ENCODE data around the gene STK24.

Gene STK24

DNA sequence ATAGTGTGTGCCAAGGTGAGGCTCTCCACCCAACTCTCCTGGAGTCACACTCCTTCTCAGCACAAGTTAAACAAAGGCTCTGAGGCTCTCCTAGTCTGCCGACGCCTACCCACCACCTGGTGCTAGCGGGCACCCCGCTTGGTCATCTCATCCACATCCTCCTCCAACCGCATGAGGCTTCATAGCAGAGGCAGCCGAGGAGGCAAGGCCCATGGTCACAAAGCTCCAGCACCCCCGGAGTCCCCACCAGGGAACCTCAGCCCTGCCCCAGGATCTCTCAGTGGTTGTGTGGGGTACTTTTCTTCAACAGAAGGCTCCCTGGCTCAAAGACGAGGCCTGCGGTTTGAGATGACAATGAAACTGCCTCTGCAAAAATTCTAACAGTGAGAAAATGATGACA lies 43.0 kb downstream of the STK24 start:
- Histone ChIP-seq H4K20me1 (ENCODE audit: low read depth, low read length) (peaks cover 7% of the 10 kb centered on the region; the same call in 1 of the 2 replicates), H3K27me3 (ENCODE audit: low read length) (no peaks in the 10 kb centered on the region), H3K36me3 (ENCODE audit: low read length) (no peaks in the 10 kb centered on the region), H3K4me3 (ENCODE audit: insufficient read depth, low read length, poor library complexity, severe bottlenecking) (no peak overlapping the region), H3F3A (ENCODE audit: insufficient read depth) (no peaks in the 10 kb centered on the region), H3K27ac (ENCODE audit: low read depth, low read length) (no peak overlapping the region), H3K4me2 (ENCODE audit: low read depth, low read length, poor library complexity, severe bottlenecking) (no peak overlapping the region), H3K9me3 (ENCODE audit: insufficient read depth, low read length) (no peaks in the 10 kb centered on the region), H3K9me2 (replicated peaks; ENCODE audit: insufficient read depth, low read length) (no peaks in the 10 kb centered on the region), H3K9ac (ENCODE audit: low read length) (no peak overlapping the region), H3K79me2 (ENCODE audit: insufficient read depth, low read length) (peaks cover 55% of the 10 kb centered on the region), H2AFZ (ENCODE audit: low read depth, low read length, severe bottlenecking) (no peak overlapping the region)
- TF ChIP-seq, protein P1, sequence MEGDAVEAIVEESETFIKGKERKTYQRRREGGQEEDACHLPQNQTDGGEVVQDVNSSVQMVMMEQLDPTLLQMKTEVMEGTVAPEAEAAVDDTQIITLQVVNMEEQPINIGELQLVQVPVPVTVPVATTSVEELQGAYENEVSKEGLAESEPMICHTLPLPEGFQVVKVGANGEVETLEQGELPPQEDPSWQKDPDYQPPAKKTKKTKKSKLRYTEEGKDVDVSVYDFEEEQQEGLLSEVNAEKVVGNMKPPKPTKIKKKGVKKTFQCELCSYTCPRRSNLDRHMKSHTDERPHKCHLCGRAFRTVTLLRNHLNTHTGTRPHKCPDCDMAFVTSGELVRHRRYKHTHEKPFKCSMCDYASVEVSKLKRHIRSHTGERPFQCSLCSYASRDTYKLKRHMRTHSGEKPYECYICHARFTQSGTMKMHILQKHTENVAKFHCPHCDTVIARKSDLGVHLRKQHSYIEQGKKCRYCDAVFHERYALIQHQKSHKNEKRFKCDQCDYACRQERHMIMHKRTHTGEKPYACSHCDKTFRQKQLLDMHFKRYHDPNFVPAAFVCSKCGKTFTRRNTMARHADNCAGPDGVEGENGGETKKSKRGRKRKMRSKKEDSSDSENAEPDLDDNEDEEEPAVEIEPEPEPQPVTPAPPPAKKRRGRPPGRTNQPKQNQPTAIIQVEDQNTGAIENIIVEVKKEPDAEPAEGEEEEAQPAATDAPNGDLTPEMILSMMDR (IDR thresholded peaks at IDR 0.05; ENCODE audit: insufficient read depth, low read length, poor library complexity, severe bottlenecking) = no peak
- TF ChIP-seq EZH2phosphoT487 (conservative IDR thresholded peaks at IDR 0.05; ENCODE audit: low read length) = no peak

- H3K9me3 ChIP-seq (ENCODE audit: insufficient read depth, low read length) = no peaks in the 10 kb centered on the region
- H3K4me2 ChIP-seq (ENCODE audit: low read depth, low read length, poor library complexity, severe bottlenecking) = no peak overlapping the region
- no peak for TF ChIP-seq EZH2phosphoT487 (conservative IDR thresholded peaks at IDR 0.05; ENCODE audit: low read length)
- TF ChIP-seq, protein P1 (IDR thresholded peaks at IDR 0.05; ENCODE audit: insufficient read depth, low read length, poor library complexity, severe bottlenecking) = no peak
- H3K27me3 ChIP-seq (ENCODE audit: low read length) = no peaks in the 10 kb centered on the region
- no peak overlapping the region for H3K27ac ChIP-seq (ENCODE audit: low read depth, low read length)
- H3K9ac ChIP-seq (ENCODE audit: low read length) = no peak overlapping the region
- no peak overlapping the region for H3K4me3 ChIP-seq (ENCODE audit: insufficient read depth, low read length, poor library complexity, severe bottlenecking)
- H3K9me2 ChIP-seq (replicated peaks; ENCODE audit: insufficient read depth, low read length) = no peaks in the 10 kb centered on the region
- H2AFZ ChIP-seq (ENCODE audit: low read depth, low read length, severe bottlenecking) = no peak overlapping the region
- H3K36me3 ChIP-seq (ENCODE audit: low read length) = no peaks in the 10 kb centered on the region
- peaks cover 7% of the 10 kb centered on the region; the same call in 1 of the 2 replicates for H4K20me1 ChIP-seq (ENCODE audit: low read depth, low read length)
- no peaks in the 10 kb centered on the region for H3F3A ChIP-seq (ENCODE audit: insufficient read depth)
- peaks cover 63% of the 10 kb centered on the region for H3K79me2 ChIP-seq (ENCODE audit: insufficient read depth, low read length)
These were observed 44.7 kb downstream of the STK24 start for GRCh38 chr13:98532254-98532653.

DNA sequence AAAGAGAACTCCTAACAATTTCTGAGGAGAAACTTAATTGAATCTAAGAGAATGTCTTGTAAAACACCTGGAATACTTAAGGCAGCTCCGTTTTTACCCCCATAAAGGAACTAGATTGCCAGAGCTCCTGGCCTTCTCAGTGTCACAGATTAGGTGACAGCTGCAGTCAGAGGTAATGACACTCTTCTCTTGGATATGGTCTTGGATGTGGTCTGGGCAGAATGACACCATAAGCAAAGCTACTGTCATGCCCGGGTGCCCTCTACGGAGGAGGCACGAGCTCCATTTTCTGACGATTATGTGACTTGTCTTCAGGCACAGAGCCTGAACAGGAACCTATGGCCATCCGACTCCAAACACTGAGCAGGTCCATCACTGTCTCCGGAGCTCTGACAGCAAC lies 46.7 kb downstream of the STK24 start:
- H4K20me1 ChIP-seq (ENCODE audit: low read depth, low read length) = peaks cover 7% of the 10 kb centered on the region; the same call in 1 of the 2 replicates

More for the DNA sequence above, 46.7 kb downstream of the STK24 start:
- Histone ChIP-seq H3K27me3 (ENCODE audit: low read length) (no peaks in the 10 kb centered on the region), H3K4me3 (ENCODE audit: insufficient read depth, low read length, poor library complexity, severe bottlenecking) (no peak overlapping the region), H3K9me2 (replicated peaks; ENCODE audit: insufficient read depth, low read length) (no peaks in the 10 kb centered on the region), H3K4me2 (ENCODE audit: low read depth, low read length, poor library complexity, severe bottlenecking) (no peak overlapping the region), H3K79me2 (ENCODE audit: insufficient read depth, low read length) (peaks cover 64% of the 10 kb centered on the region), H3K9me3 (ENCODE audit: insufficient read depth, low read length) (no peaks in the 10 kb centered on the region), H3K27ac (ENCODE audit: low read depth, low read length) (no peak overlapping the region), H3F3A (ENCODE audit: insufficient read depth) (no peaks in the 10 kb centered on the region), H3K36me3 (ENCODE audit: low read length) (no peaks in the 10 kb centered on the region), H2AFZ (ENCODE audit: low read depth, low read length, severe bottlenecking) (no peak overlapping the region), H3K9ac (ENCODE audit: low read length) (no peak overlapping the region)
- no peak for TF ChIP-seq EZH2phosphoT487 (conservative IDR thresholded peaks at IDR 0.05; ENCODE audit: low read length)
- TF ChIP-seq, protein P1 (IDR thresholded peaks at IDR 0.05; ENCODE audit: insufficient read depth, low read length, poor library complexity, severe bottlenecking) = no peak

Data from SU-DHL-6 (cell line).